Hepatic stellate cell (primary cell): ENCODE results near the gene REEP1.

Experiments used
- DNase-seq: peaks from one replicate; pipeline ENCODE4 v3.0.0; 2011; ENCODE audit warnings: low spot score

Gene REEP1

DNA sequence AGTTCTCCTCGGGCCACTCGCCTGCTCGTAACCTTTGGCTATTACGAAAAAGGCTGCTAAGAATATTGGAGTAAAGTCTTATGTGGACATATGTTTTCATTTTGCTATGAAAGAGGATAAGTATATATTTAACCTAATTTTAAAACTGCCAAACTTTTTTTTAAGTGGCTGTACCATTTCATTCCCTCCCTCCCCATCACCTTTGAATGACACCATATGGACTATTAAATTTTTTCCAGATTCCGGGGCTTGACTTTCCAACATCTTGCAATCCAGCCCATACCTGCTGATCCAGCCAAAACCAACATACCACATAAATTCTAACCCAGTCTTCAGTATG, 31.5 kb downstream of the REEP1 start:
- no peak for DNase-seq

- no peak for DNase-seq
These were observed 32.1 kb downstream of the REEP1 start for GRCh38 chr2:86305195-86305914.

DNA sequence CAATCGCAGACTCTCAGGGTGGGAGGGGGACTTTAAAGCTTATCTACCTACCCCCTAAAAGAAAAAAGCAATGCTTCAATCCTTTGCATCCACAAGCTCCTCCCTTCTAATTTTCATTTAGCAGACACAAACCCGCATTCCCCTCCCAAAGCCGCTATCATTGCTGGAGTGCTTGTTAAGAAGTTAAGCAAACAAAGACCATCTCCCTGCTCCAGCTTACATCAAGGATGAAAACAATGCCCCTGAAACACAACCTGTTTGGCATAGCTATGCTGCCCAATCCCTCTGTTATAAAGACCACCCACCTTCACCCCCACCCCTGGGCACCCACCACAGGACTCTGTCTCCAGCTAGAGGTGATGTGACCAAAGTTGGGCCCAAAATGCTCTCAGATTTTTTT, 33.0 kb downstream of the REEP1 start:
- no peak for DNase-seq

GRCh38 chr2:86302320-86302719, 35.1 kb downstream of the REEP1 start:
- no peak for DNase-seq

- no peak for DNase-seq
These were observed 35.7 kb downstream of the REEP1 start for GRCh38 chr2:86301711-86302202.

GRCh38 chr2:86301009-86301408, 36.4 kb downstream of the REEP1 start:
- no peak for DNase-seq

DNA sequence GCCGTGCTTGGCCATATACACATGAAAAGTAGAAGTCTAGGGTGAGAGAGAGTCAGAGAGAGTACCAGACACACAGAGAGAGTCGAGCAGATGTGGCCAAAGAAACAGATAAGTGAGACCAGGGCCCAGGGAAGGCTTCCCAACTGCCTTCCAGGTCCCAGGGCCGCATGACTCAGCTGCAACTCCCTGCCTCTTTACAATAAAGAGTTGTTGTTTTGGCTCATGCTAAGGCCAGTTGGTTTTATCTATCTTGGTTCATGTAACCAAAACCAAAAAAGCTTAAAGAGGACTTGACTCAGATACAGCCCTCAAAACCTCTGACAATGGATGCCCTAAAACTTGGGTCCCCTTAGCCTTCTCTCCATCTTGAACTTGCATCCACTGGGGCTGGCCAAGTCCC, 36.9 kb downstream of the REEP1 start:
- no peak for DNase-seq

- DNase-seq: peak; percentile 43
These were observed 38.7 kb downstream of the REEP1 start for GRCh38 chr2:86298411-86299390.

DNA sequence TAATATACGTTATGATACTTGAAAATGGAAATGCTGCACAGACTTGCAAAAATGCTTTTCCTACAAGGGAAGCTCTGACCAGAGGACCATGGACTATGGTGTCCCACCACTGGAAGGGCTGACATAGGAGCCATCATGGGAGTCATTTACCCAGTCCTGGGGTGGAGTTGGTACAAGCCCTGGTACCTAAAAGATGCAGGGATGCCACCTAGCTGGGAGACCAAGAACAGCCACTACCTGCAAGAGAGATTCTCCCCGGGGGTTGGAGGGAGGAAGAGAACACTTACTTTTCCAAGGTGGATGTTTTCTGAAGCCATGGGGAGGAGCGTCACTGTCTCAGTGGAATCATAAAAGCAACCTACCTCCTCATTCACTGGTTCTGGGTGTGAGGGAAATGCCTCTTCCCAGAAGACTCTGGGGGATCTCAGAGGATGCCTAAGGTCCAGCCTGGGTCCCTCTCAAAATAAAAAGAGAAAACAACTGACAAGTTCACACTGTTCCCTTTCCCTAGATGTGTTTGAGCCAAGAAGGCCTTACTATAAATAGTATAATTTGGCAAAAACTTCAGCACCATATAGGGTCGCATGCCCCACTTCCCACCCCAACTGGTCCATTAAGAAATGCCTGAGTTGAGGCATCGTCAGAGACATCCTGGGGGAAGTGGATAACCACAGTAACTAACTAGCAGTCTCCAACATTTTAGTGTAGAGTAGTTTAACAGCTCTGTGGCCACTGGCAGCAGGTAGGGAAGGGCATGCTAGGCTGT, 39.9 kb downstream of the REEP1 start:
- DNase-seq: no peak

- DNase-seq: no peak
These were observed 40.5 kb downstream of the REEP1 start for GRCh38 chr2:86296947-86297346.

- no peak for DNase-seq
These were observed 42.4 kb downstream of the REEP1 start for GRCh38 chr2:86295066-86295465.

DNA sequence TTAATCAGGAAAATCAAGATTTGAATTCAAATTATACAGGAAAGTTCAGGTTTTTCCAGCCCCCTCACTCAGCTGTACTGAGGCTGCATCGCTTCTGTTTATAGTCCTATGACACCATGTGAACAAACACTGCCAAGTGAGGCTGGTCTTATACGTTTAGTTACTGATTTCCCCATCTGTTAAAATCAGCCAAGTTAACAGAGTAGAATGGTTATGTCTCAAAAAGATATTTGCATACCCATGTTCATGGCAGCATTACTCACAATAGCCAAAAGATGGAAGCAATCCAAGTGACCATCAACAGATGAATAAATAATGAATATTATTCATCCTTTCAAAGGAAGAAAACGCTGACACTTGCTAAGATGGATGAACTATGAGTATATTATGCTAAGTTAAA, 43.8 kb downstream of the REEP1 start:
- no peak for DNase-seq

DNA sequence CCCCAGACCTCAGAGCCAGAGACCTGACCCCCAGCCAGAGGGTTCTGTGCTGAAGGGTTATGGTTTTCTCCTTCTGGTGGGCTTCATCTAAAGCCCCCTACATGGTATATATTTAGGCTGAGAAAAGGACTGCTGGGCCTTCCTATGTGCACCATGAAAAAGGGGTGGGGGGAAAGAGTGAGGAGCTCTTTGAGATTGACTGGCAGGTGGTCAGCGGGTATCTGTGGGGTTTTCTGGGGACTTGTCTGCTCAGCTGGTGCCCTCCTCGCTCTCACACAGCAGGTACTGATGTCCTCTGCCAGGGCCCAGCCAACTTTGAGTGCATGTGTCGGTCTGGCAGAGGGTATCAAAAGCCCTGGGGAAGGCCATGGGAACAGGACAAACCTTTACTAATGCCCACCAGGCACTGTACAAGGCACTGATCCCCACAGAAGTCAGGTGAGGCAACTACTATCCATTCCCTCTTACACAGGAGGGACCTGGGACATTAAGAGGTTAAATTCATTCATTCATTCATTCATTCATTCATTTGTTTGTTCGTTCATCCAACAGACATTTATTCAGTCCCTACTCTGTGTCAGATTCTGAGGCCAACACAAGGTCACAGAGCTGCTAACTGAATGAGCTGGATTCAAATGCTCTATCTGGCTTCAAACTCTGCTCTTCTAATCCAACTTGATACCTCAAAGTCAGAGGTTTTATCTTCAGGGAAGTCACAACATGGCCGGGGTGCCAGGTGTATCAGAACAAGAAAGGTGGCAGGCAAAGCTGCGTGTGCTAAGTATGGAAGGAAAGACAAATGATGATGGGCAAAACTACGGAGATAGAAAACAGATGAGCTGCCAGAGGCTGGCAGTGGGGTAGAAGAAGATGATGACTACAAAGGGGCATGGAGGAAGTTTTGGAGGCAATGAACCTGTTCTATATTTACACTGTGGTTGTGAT, 44.6 kb downstream of the REEP1 start:
- DNase-seq: no peak

DNA sequence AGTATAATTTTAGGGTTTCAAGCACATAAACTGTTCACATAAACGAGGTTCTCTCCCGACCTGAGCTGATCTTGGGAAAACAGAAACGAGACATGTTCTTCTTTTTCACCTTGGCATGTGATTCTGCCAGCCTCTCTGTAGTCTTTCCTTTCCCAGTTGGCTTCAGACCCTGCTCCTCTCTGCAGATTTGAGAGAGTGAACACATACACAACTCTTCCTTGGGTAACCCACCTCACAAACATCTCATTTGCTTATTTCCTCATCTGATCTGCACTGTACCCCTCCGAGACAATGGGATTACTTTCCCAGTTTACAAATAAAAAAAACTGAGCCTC, 46.1 kb downstream of the REEP1 start:
- DNase-seq: no peak

GRCh38 chr2:86290596-86291327, 46.7 kb downstream of the REEP1 start:
- no peak for DNase-seq

GRCh38 chr2:86286516-86286915, 50.9 kb downstream of the REEP1 start:
- DNase-seq: no peak

GRCh38 chr2:86285981-86286380, 51.4 kb downstream of the REEP1 start:
- no peak for DNase-seq

GRCh38 chr2:86285571-86285970, 51.9 kb downstream of the REEP1 start:
- DNase-seq: no peak

DNA sequence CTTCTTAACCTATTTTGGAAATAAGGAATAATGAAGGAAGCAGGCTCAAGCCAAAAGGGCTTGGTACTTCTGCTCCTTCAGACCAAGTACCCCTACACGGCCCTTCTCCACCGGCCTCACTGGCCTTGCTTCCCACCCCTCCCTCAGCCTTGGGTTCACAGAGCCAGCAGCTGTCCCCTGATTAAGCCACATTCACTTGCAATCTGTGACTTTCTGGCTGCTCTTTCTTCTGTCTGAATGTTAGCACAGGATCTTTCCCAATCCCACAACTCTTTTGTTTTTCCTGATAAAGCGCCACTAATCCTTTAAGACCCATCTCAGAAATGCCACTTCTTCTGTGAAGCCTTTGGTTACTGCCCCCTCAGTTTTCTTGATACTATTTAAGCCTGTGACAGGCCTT, 52.4 kb downstream of the REEP1 start:
- DNase-seq: no peak

DNA sequence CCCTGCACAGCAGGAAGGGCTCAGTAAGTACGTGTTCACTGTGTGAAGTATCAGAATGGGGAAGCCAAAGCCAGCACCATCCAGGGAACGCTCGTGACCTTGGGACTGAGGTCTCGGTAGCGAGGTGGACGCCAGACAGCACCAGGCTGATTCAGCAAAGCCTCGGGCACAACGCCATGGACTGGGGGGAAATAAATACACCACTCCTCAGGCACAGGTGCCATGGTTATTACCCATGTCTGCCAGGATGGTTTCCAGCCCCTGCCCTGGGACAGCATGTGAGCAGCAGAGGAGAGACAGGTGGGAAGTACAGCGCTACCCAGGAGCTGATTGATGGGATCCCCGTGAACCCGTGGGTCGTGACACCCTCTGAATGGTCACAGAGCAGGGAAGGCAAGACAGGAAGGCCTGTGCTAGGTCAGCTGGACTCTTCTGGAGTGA, 53.0 kb downstream of the REEP1 start:
- no peak for DNase-seq
